ENCODE data around the gene DCAF11. TPM values are rescaled to one million over a fixed set of nuclear protein-coding genes. Genes with fewer than 3 reads are reported as not detected.

DCAF11 gene
- total RNA-seq, 2 donors from 2014 or later, result 32.2 to 37.1 TPM

DNA sequence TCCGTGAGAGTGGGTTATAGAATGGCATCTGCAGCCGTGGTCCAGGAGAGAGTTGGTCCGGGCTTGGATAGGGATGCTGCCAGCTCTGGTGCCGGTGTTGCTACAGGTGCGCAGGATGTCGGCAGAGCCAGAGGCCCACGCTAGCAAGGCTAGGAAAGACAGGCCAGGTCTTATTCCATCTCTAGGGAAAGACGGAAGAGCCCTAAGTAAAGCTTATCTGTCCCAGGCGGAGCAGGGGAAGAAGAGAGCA lies 20.9 kb downstream of the DCAF11 start:
- intact Hi-C loops (cut with DNase I), result no loop called here
- DNase-seq (ENCODE audit: low spot score), result peak; percentile 80

GRCh38 chr14:24135834-24136683 lies 21.5 kb downstream of the DCAF11 start, which contains the start of gene PSME1:
Gene PSME1, plus strand, starts transcription at chr14:24136194. Its CDS starts 69 bp downstream, at chr14:24136263.
- intact Hi-C loops (cut with DNase I), result no loop called here
- DNase-seq (ENCODE audit: low spot score), result peak; percentile 98

- intact Hi-C loops (cut with DNase I), result no loop called here
- DNase-seq (ENCODE audit: low spot score), result no peak
These were observed 22.3 kb downstream of the DCAF11 start for GRCh38 chr14:24136684-24137528.

DNA sequence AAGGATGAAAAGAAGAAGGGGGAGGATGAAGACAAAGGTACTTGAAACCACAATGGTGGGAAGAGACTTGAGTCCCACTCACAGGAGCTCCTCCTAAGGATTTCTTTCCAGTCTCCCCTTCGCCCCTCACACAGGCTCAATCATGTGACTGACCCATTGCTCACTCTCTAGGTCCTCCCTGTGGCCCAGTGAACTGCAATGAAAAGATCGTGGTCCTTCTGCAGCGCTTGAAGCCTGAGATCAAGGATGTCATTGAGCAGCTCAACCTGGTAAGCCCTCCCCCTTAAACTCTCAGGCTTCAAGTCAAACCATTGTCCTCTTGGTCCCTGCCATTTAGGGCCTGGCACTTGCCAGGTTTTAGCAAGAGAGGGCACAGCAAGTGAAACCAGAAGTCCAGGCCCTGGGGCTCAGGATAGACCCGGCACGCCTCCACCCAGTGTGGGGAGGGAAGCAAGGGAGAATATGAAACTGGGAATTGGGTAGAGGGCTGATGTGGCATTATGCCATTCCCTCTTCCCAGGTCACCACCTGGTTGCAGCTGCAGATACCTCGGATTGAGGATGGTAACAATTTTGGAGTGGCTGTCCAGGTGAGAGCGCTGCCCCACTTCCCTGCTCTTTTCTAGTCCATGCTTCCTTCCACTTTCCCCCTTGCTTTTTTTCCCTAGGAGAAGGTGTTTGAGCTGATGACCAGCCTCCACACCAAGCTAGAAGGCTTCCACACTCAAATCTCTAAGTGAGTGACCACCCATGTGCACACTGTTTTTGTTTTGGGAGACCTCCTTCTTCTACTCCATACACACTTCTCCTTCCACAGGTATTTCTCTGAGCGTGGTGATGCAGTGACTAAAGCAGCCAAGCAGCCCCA lies 23.2 kb downstream of the DCAF11 start:
- intact Hi-C loops (cut with DNase I), result no loop called here
- DNase-seq (ENCODE audit: low spot score), result no peak

DNA sequence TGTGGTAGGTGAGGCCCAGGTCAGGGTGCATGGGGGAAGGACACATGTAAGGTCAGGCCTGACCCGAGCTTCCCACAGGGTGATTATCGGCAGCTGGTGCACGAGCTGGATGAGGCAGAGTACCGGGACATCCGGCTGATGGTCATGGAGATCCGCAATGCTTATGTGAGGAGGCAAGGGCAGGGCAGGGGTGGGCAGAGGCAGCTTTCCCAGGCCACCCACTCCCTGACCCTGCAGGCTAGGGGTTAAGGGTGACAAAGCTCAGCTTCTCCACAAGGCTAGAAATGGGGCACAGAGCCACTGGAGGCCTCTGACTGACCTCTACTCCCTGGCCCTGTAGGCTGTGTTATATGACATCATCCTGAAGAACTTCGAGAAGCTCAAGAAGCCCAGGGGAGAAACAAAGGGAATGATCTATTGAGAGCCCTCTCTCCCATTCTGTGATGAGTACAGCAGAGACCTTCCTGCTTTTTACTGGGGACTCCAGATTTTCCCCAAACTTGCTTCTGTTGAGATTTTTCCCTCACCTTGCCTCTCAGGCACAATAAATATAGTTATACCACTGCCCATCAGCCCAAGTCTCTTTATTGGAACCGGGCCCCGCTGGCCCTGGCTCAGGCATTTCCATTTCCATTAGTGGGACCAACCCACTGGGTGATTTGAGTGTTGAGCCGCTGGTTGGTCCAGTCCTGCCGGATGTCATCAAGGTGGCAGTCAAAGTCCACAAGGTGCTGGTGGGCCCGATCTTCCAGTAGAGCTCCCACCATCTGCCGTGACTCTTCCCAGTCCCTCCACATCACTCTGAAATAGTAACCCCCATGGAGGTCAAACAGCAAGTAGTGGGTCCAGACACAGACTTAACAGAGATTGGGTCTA lies 24.1 kb downstream of the DCAF11 start:
- no peak for DNase-seq (ENCODE audit: low spot score)
- intact Hi-C loops (cut with DNase I), result no loop called here

DNA sequence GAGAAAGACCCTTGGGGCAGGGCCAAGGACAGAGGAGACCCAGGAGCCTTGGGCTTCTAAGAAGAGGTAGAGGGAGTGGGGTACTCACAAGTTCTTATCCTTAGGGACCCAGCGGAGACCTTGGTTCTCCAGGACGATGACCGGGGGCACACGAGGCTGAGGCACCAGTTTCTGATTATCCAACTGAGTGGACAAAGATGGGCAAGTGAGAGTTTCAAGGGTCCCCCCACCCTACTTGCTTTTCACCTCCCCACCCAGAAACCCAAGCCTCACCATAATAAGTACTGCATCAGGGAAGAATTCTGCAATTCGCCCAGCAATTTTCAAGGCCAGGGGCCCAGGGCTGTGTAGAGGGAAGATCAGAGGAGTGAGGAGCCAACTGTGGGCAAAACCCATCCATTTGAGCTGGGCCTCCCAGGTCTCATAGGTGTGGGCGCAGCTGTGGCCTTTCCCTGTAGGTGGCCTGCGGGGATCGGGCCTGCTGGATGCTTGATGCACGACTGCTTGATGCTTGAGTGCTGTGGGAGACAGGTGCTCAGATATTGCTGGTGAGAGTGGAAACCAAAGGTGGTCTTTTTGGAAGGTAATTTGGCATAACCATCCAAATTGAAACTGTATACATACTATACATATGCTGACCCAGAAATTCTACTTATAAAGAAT lies 24.8 kb downstream of the DCAF11 start:
- no peak for DNase-seq (ENCODE audit: low spot score)
- intact Hi-C loops (cut with DNase I), result no loop called here

DNA sequence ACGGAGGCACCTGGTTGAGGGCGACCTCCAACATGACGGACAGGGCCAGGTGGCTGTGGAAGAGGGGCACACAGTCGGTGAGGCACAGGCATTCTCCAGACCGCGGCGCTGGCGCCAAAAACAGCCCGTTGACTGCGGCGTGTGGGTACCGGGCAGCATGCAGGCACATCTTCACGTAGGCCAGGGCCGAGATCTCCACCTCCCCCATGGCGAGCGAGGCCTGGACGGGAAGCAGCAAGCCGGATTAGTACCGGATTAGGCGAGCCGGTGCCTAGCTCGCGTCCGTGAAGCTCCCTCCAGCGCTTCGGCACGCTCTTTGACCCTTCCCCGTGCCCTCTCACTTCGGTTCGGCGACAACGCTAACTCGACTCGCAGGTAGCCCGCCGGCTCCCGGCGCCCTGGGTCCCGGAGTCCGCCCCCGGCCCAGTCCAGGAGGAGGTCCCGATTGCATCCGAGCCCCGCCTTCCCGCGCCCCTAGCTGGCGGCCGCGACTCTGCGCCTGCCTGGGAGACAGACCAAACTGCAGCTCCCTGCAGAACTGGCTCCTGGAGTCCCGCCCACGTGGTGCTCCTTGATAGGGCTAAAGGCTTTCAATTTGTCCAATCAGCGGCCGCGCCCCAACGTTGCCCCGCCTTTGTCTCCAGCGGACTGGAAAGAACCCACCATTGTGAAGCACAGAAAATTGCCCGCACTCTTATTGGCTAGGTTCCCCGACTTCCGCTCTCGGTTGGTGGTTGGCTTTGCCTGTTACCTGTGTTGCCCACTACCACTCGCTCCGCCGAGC lies 26.7 kb downstream of the DCAF11 start, which contains the start of gene EMC9:
Gene EMC9 (minus strand): TSS at position 495 of the 784 bp plus-strand sequence. CDS start 287 bp downstream, at position 208.
- intact Hi-C loops (cut with DNase I), result no loop called here
- peak; percentile 100 for DNase-seq (ENCODE audit: low spot score)

DNA sequence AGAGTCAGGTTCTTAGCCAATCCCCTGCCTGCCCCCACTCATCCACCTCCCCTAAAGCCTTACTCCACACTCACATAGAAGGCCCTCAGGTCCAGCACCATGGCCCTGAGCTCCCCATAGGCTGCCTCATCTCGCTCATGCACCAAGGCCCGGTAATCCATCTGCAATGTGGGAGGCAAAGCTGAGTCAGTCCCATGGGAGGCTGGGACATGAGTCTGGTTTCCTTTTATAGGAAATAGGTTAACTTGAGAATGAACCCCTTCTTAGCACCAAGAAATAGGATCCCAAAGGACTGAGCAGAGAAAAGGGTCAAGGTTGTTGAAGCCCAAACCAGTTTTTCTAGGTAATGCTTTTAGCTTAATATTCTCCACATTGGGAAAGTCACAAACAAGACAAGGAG lies 28.9 kb downstream of the DCAF11 start:
- DNase-seq (ENCODE audit: low spot score), result no peak

DNA sequence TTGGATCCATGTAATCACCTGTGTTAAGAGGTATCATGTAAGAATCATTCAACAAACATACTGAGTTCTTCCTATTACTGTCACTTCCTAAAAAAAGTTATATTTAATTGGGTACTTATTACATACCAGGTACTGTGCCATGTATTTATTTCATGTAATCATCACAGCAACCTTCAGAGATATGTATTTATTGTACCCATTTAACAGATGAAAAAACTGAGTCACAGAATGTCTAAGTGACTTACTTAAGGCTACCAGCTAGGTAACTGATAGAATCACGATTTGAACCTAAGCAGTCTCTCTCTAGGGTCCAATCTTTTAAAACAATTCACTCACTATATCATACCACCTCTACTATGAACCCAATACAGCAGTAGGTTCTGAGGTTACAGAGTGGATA lies 29.9 kb downstream of the DCAF11 start:
- intact Hi-C loops (cut with DNase I), result no loop called here

More for the DNA sequence above, 28.9 kb downstream of the DCAF11 start:
- intact Hi-C loops (cut with DNase I), result loop anchor here in 1 of 2 donors (1.0 kb wide), 1 partner anchor 41 kb away; no protein-coding TSS in a partner anchor

DNA sequence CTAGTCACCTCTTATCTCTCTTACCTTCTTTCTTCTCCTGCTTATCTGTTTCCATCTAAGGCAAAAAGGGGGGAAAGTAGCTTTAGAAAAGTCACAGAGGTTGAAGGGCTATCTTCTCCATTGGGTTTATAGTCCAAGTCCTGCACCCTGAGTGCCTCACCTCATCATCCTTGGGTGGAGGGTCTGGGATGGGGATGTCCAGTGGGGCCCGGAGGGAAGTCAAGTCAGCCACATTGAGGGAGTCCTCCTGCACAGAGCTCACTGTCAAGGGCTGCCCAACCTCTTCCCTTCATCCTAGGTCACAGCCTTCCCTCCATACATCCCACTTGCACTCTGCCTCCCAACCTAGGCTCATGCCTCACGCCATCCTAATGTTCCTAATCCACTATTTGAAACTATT lies 30.6 kb downstream of the DCAF11 start:
- intact Hi-C loops (cut with DNase I), result no loop called here
- no peak for DNase-seq (ENCODE audit: low spot score)

More for the DNA sequence above, 29.9 kb downstream of the DCAF11 start:
- no peak for DNase-seq (ENCODE audit: low spot score)

GRCh38 chr14:24145690-24146452 lies 31.3 kb downstream of the DCAF11 start:
- intact Hi-C loops (cut with DNase I), result no loop called here
- no peak for DNase-seq (ENCODE audit: low spot score)

- peak; percentile 97 for DNase-seq (ENCODE audit: low spot score)
- intact Hi-C loops (cut with DNase I), result no loop called here
These were observed 31.9 kb downstream of the DCAF11 start, which contains the start of gene PSME2 for GRCh38 chr14:24146453-24146977. Gene PSME2, minus strand, starts transcription at chr14:24146610. Its CDS starts 29 bp downstream, at chr14:24146581.

DNA sequence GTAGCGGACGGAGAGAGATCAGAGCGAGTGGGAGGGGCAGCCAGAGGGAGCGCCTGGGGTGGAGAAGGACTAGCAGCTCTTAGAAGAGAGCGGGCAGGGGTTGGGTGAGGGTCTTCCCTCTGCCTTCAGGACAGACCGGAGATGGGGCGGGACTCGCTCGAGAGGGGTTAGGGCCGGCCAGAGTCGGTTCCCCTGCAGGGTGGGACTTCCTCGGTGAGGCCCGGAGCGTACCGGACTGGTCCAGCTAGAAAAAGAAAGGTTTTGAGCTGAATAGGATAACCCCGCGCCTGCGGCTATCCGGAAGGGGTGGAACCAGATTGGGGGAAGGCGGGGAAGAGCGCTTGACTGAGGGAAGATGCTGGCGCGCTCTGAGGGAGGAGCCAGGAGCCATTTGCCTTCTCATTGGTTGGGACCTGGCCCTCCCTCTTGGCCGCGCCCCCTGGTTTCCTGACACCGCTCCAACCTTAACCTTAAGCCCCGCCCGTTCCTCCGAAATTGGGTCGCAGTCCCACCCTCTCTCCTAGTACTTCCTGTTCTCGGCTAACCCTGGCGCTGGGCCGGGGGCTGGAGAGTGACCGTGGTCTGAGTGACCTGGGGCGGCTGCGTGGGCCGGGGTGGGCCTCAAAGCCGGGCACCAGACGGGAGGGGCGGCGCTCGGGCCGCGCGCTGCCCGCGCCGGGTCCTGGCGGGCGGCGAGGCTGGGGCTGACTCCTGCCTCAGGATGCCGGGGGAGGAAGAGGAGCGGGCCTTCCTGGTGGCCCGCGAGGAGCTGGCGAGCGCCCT lies 32.6 kb downstream of the DCAF11 start, which contains the start of gene RNF31:
Gene RNF31 (plus strand): TSS at position 521 of the 783 bp plus-strand sequence. CDS start 201 bp downstream, at position 722.
- intact Hi-C loops (cut with DNase I), result no loop called here
- DNase-seq (ENCODE audit: low spot score), result peak; percentile 99

DNA sequence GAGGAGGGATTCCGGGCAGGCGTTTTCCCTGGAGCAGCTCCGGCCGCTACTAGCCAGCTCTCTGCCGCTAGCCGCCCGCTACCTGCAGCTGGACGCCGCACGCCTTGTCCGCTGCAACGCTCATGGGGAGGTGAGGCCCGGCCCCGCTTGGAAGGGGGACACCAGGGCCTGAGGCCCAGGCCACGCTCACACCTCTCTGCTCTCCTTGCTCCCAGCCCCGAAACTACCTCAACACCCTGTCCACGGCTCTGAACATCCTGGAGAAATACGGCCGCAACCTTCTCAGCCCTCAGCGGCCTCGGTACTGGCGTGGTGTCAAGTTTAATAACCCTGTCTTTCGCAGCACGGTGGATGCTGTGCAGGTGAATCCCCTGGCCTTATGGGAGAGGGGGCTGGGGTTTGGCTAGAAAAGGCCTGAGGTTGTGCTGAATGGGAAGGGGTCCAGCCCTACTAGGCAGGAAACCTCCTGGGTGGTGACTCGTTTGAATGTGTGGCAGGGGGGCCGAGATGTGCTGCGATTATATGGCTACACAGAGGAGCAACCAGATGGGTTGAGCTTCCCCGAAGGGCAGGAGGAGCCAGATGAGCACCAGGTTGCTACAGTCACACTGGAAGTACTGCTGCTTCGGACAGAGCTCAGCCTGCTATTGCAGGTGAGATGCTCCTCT lies 33.3 kb downstream of the DCAF11 start:
- intact Hi-C loops (cut with DNase I), result no loop called here
- DNase-seq (ENCODE audit: low spot score), result peak; percentile 87
